H1 (cell line): ENCODE data around the gene COL1A1. TPM values are rescaled to one million over a fixed set of nuclear protein-coding genes. Genes with fewer than 3 reads are reported as not detected.

Source experiments
- BCL11A ChIP-seq, 2 experiments: IDR thresholded peaks; one replicate each; pipeline ENCODE4 v1.6.1; 2011; ENCODE audit warnings: low read depth in 2 of 2, low read length in 2 of 2, mild to moderate bottlenecking in 2 of 2
- BRCA1 ChIP-seq: IDR thresholded peaks from 2 replicates; pipeline ENCODE4 v1.6.1; 2012; ENCODE audit warnings: low read depth, low read length, improper control_type of control experiment
- CHD7 ChIP-seq: fragments of 300-600 bp; sonication (generic); IDR thresholded peaks from 2 replicates; pipeline ENCODE4 v1.7.1; 2012; ENCODE audit warnings: low read length, moderate library complexity, mild to moderate bottlenecking, inconsistent platforms; ENCODE audit not compliant: insufficient replicate concordance
- EP300 ChIP-seq, 2 experiments: IDR thresholded peaks; 1 replicate in 1 of 2; 2 replicates in 1 of 2; pipeline ENCODE4 v1.6.1; 2011 to 2012; ENCODE audit warnings: low read depth in 2 of 2, low read length in 2 of 2, mild to moderate bottlenecking in 2 of 2, borderline replicate concordance in 1 of 2, inconsistent platforms in 1 of 2, moderate library complexity in 1 of 2
- GABPA ChIP-seq: IDR thresholded peaks from 2 replicates; pipeline ENCODE4 v1.6.1; 2011; ENCODE audit warnings: mild to moderate bottlenecking, low read length, moderate library complexity, borderline replicate concordance; ENCODE audit not compliant: insufficient read depth
- GTF2F1 ChIP-seq: IDR thresholded peaks from 2 replicates; pipeline ENCODE4 v1.6.1; 2012; ENCODE audit warnings: low read depth, low read length, improper control_type of control experiment, borderline replicate concordance
- KDM5A ChIP-seq: fragments of 200-600 bp; IDR thresholded peaks from 2 replicates; pipeline ENCODE4 v1.7.1; 2012; ENCODE audit warnings: mild to moderate bottlenecking, low read length, inconsistent platforms, mixed read lengths
- POLR2AphosphoS5 ChIP-seq: IDR thresholded peaks from 2 replicates; pipeline ENCODE4 v1.6.1; 2011; ENCODE audit warnings: low read depth, low read length
- ZNF274 ChIP-seq: IDR thresholded peaks from 2 replicates; pipeline ENCODE4 v1.7.0; 2012; ENCODE audit warnings: low read length, borderline replicate concordance; ENCODE audit errors: extremely low read depth
- polyA plus RNA-seq, 7 experiments: library from polyadenylated mRNA; depleted of rRNA in 3 of 7; stranded (reverse) in 5 of 7; unstranded in 2 of 7; fragments of >200 nt in 5 of 7; fragments of 200-250 nt in 2 of 7; gene quantifications; 1 replicate in 5 of 7; 2 replicates in 1 of 7; 4 replicates in 1 of 7; pipeline versions ENCODE4 v1.2.1 to v1.2.3, GENCODE V29; 2011 to 2013; ENCODE audit warnings: missing spikeins in 2 of 7, mixed read lengths in 2 of 7
- total RNA-seq: library from RNA; stranded (reverse); fragmentation: NEBNext Ultra II Directional; extraction: Animal tissue kit (Norgen Biotek cat#: 25700); gene quantifications from 2 replicates; pipeline ENCODE4 v1.2.1, GENCODE V29; 2021

Gene COL1A1
- total and polyA plus RNA-seq, 2 of the 8 experiments (the other 6 are each of a cell fraction or from before 2014, with no cell fraction given) = 14.1 to 80.4 TPM

- TF ChIP-seq CHD7 (no peak), EP300 (IDR thresholded peaks at IDR 0.05; ENCODE audit: borderline replicate concordance in 1 of 2, low read depth in 2 of 2, low read length in 2 of 2) (no peak), GTF2F1 (no peak), GABPA (peak; percentile 53; the same call in 1 of the 2 replicates), BRCA1 (no peak), POLR2AphosphoS5 (peak; percentile 39; the same call in 1 of the 2 replicates), BCL11A (IDR thresholded peaks at IDR 0.05; ENCODE audit: low read depth in 2 of 2, low read length in 2 of 2) (no peak), KDM5A (no peak), ZNF274 (no peak)
Measured at GRCh38 chr17:50161023-50161910, 40.2 kb downstream of the COL1A1 start (continued).
